Astrocyte (in vitro differentiated cells and primary cell): ENCODE results near the gene ZNF639. TPM values are rescaled to one million over a fixed set of nuclear protein-coding genes. Genes with fewer than 3 reads are reported as not detected.
"Not testable (repeated sequence)": the region's sequence is repeated elsewhere in the genome, so short reads cannot be mapped to it uniquely, and the experiment has no call there.

Experiments
- DNase-seq: peaks from one replicate; pipeline ENCODE4 v3.0.0-alpha.2; 2010; ENCODE audit warnings: low read depth
- FAIRE-seq: peaks from 2 replicates; lab custom pipeline; 2011; peaks lifted over from hg19 to GRCh38; lab: Jason Lieb, UNC
- H2AFZ ChIP-seq: 2 replicates; pipeline ENCODE4 v1.6.0; 2012; ENCODE audit warnings: low read depth, low read length, inconsistent platforms
- H3K27ac ChIP-seq: 2 replicates; pipeline ENCODE4 v1.5.1; 2011; ENCODE audit warnings: low read depth, low read length, inconsistent platforms
- H3K27me3 ChIP-seq: 2 replicates; pipeline ENCODE4 v1.6.0; 2011; ENCODE audit warnings: low read length, inconsistent platforms; ENCODE audit not compliant: insufficient read depth
- H3K36me3 ChIP-seq: 2 replicates; pipeline ENCODE4 v1.5.1; 2011; ENCODE audit warnings: low read length, inconsistent platforms; ENCODE audit not compliant: insufficient read depth
- H3K4me1 ChIP-seq: 2 replicates; pipeline ENCODE4 v1.5.1; 2011; ENCODE audit warnings: low read length, inconsistent platforms; ENCODE audit not compliant: insufficient read depth
- H3K4me2 ChIP-seq: 2 replicates; pipeline ENCODE4 v1.6.0; 2012; ENCODE audit warnings: low read length, inconsistent platforms
- H3K4me3 ChIP-seq: 2 replicates; pipeline ENCODE4 v1.5.1; 2011; ENCODE audit warnings: low read depth, mild to moderate bottlenecking, low read length, inconsistent platforms; ENCODE audit not compliant: insufficient read depth
- H3K79me2 ChIP-seq: 2 replicates; pipeline ENCODE4 v1.6.0; 2012; ENCODE audit warnings: mild to moderate bottlenecking, low read length, inconsistent platforms; ENCODE audit not compliant: insufficient read depth
- H3K9ac ChIP-seq: 2 replicates; pipeline ENCODE4 v1.6.0; 2012; ENCODE audit warnings: mild to moderate bottlenecking, low read length, inconsistent platforms
- H3K9me3 ChIP-seq: 2 replicates; pipeline ENCODE4 v1.5.1; 2012; ENCODE audit warnings: low read depth, mild to moderate bottlenecking, low read length, inconsistent platforms; ENCODE audit not compliant: insufficient read depth
- H4K20me1 ChIP-seq: 2 replicates; pipeline ENCODE4 v1.6.0; 2012; ENCODE audit warnings: low read length, inconsistent platforms; ENCODE audit not compliant: insufficient read depth
- H3K27ac Mint-ChIP-seq: one replicate; pipeline ENCODE4 v1.8.0; 2021; ENCODE audit warnings: mild to moderate bottlenecking, mixed read lengths; ENCODE audit not compliant: unreplicated experiment
- H3K27me3 Mint-ChIP-seq: one replicate; pipeline ENCODE4 v1.8.0; 2021; ENCODE audit warnings: low read depth, mixed read lengths; ENCODE audit not compliant: unreplicated experiment
- H3K36me3 Mint-ChIP-seq: one replicate; pipeline ENCODE4 v1.8.0; 2021; ENCODE audit warnings: low read depth, mixed read lengths; ENCODE audit not compliant: unreplicated experiment
- H3K4me1 Mint-ChIP-seq: one replicate; pipeline ENCODE4 v1.8.0; 2021; ENCODE audit warnings: low read depth, mixed read lengths; ENCODE audit not compliant: unreplicated experiment
- H3K4me3 Mint-ChIP-seq: one replicate; pipeline ENCODE4 v1.8.0; 2021; ENCODE audit warnings: mild to moderate bottlenecking, moderate library complexity, mixed read lengths; ENCODE audit not compliant: unreplicated experiment
- H3K9me3 Mint-ChIP-seq: one replicate; pipeline ENCODE4 v1.8.0; 2021; ENCODE audit warnings: mild to moderate bottlenecking, mixed read lengths; ENCODE audit not compliant: unreplicated experiment
- CTCF ChIP-seq: IDR thresholded peaks from 2 replicates; pipeline ENCODE4 v1.5.1; 2011; ENCODE audit warnings: low read depth, mild to moderate bottlenecking, inconsistent platforms, low read length, moderate library complexity; ENCODE audit not compliant: insufficient read depth
- EZH2 ChIP-seq: IDR thresholded peaks from 2 replicates; pipeline ENCODE4 v1.6.1; 2012; ENCODE audit warnings: mild to moderate bottlenecking, low read length, inconsistent platforms; ENCODE audit not compliant: insufficient read depth
- total RNA-seq: library from RNA; stranded (reverse); gene quantifications from 2 replicates; pipeline ENCODE4 v1.2.1, GENCODE V29; 2021

ZNF639 gene
- total RNA-seq, 1 donor from 2014 or later = 34.4 TPM

GRCh38 chr3:179301645-179302044, 21.2 kb upstream of the ZNF639 start:
- Histone ChIP-seq H3K27me3 (no peaks in the 10 kb centered on the region), H4K20me1 (no peaks in the 10 kb centered on the region), H3K4me1 (no peaks in the 10 kb centered on the region), H3K36me3 (no peaks in the 10 kb centered on the region), H3K79me2 (no peaks in the 10 kb centered on the region), H3K9me3 (no peaks in the 10 kb centered on the region), H2AFZ (no peak overlapping the region), H3K9ac (no peak overlapping the region), H3K27ac (no peak overlapping the region), H3K4me3 (no peak overlapping the region), H3K4me2 (no peak overlapping the region)
- H3K4me1 Mint-ChIP-seq = peaks cover 20% of the 10 kb centered on the region
- H3K9me3 Mint-ChIP-seq = peaks cover 5% of the 10 kb centered on the region
- FAIRE-seq = no peak
- H3K27ac Mint-ChIP-seq = no peak overlapping the region
- no peak overlapping the region for H3K4me3 Mint-ChIP-seq
- TF ChIP-seq CTCF (no peak), EZH2 (no peak)
- no peak for DNase-seq
- no peaks in the 10 kb centered on the region for H3K36me3 Mint-ChIP-seq
- H3K27me3 Mint-ChIP-seq = no peaks in the 10 kb centered on the region

- no peak overlapping the region for H3K27ac Mint-ChIP-seq
- no peak overlapping the region for H3K4me3 Mint-ChIP-seq
- no peaks in the 10 kb centered on the region for H3K27me3 Mint-ChIP-seq
- H3K9me3 Mint-ChIP-seq = peaks cover 1% of the 10 kb centered on the region
- TF ChIP-seq EZH2 (no peak), CTCF (no peak)
- FAIRE-seq (no peak), DNase-seq (no peak)
- Histone ChIP-seq H3K79me2 (no peaks in the 10 kb centered on the region), H3K4me3 (no peak overlapping the region), H3K36me3 (no peaks in the 10 kb centered on the region), H3K4me1 (no peaks in the 10 kb centered on the region), H3K9me3 (no peaks in the 10 kb centered on the region), H3K27ac (no peak overlapping the region), H3K4me2 (no peak overlapping the region), H3K9ac (no peak overlapping the region), H3K27me3 (no peaks in the 10 kb centered on the region), H4K20me1 (no peaks in the 10 kb centered on the region), H2AFZ (no peak overlapping the region)
- peaks cover 20% of the 10 kb centered on the region for H3K4me1 Mint-ChIP-seq
- no peaks in the 10 kb centered on the region for H3K36me3 Mint-ChIP-seq
These were observed 20.7 kb upstream of the ZNF639 start for GRCh38 chr3:179302111-179302510.

- Mint-ChIP-seq H3K27ac (no peak overlapping the region), H3K27me3 (no peaks in the 10 kb centered on the region), H3K36me3 (no peaks in the 10 kb centered on the region), H3K9me3 (no peaks in the 10 kb centered on the region), H3K4me1 (peaks cover 11% of the 10 kb centered on the region), H3K4me3 (no peak overlapping the region)
- Histone ChIP-seq H3K4me1 (no peaks in the 10 kb centered on the region), H3K4me3 (no peak overlapping the region), H3K36me3 (no peaks in the 10 kb centered on the region), H3K79me2 (no peaks in the 10 kb centered on the region), H3K27ac (no peak overlapping the region), H2AFZ (no peak overlapping the region), H3K9me3 (no peaks in the 10 kb centered on the region), H4K20me1 (no peaks in the 10 kb centered on the region), H3K27me3 (no peaks in the 10 kb centered on the region), H3K4me2 (no peak overlapping the region), H3K9ac (no peak overlapping the region)
- FAIRE-seq (no peak), DNase-seq (no peak)
- TF ChIP-seq CTCF (no peak), EZH2 (no peak)
These were observed 18.2 kb upstream of the ZNF639 start for GRCh38 chr3:179304605-179305004.

- not testable (repeated sequence) for FAIRE-seq
These were observed 15.5 kb upstream of the ZNF639 start for GRCh38 chr3:179307362-179307761.

More at GRCh38 chr3:179307362-179307761, 15.5 kb upstream of the ZNF639 start:
- not testable (repeated sequence) for H3K9me3 Mint-ChIP-seq, H3K27me3 Mint-ChIP-seq, H4K20me1 ChIP-seq, H3K27me3 ChIP-seq, H3K4me3 Mint-ChIP-seq, H3K9ac ChIP-seq, H3K36me3 ChIP-seq, H3K36me3 Mint-ChIP-seq, H2AFZ ChIP-seq, H3K27ac ChIP-seq, DNase-seq, H3K4me3 ChIP-seq, H3K9me3 ChIP-seq, H3K79me2 ChIP-seq, H3K4me2 ChIP-seq, H3K27ac Mint-ChIP-seq, H3K4me1 ChIP-seq
- H3K4me1 Mint-ChIP-seq = peaks cover 11% of the 10 kb centered on the region
